Measurements from ENCODE around the gene PIK3R1. TPM values are rescaled to one million over a fixed set of nuclear protein-coding genes. Genes with fewer than 3 reads are reported as not detected.

Gene PIK3R1
- total RNA-seq, 2 donors from 2014 or later = 71.6 to 81.2 TPM

DNA sequence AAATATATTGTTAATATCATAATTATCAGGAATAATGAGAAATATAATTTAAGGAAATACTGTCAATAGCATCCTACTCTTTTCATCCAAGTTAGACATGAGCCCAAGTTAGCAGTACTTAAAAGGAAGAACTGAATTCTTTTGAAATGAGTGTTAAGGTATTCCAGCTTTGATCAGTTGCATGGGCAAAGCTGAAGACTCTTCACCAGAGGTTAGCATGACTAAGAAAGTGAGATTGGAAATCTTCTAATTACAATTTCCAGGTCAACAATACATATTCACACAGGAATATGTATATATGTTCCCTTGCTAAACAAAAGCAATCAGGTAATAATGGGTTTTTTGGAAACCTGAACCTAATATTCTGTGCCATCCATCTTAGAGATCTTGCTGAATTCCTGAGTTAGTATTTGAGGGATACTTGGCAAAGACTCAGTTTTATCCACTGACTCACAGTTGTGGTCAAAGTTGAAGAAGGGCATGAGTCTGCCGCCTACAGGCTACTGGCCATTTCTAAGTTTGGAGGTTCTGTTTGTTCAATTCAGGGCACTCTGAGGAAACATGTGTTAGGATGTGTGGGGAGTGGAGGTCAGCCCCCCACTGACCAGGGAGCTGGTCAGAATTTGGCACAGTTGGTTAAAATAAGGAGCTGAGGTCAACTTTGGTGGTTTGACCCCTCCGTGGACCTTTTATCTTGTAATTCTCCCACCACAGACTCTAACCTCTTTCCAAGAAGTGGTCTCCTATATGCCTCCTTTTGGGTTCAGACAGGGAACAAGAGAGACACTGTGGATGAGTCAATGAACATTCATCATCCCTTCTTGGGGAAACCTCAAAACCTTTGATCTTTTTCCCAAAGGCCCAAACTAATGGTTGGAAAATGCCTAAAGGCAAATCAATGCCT, 118.3 kb downstream of the PIK3R1 start:
- H3K4me1 ChIP-seq (replicated peaks) = no peaks in the 10 kb centered on the region
- no peak overlapping the region for H3K27ac ChIP-seq
- no peaks in the 10 kb centered on the region for H3K36me3 ChIP-seq
- TF ChIP-seq, protein P1, sequence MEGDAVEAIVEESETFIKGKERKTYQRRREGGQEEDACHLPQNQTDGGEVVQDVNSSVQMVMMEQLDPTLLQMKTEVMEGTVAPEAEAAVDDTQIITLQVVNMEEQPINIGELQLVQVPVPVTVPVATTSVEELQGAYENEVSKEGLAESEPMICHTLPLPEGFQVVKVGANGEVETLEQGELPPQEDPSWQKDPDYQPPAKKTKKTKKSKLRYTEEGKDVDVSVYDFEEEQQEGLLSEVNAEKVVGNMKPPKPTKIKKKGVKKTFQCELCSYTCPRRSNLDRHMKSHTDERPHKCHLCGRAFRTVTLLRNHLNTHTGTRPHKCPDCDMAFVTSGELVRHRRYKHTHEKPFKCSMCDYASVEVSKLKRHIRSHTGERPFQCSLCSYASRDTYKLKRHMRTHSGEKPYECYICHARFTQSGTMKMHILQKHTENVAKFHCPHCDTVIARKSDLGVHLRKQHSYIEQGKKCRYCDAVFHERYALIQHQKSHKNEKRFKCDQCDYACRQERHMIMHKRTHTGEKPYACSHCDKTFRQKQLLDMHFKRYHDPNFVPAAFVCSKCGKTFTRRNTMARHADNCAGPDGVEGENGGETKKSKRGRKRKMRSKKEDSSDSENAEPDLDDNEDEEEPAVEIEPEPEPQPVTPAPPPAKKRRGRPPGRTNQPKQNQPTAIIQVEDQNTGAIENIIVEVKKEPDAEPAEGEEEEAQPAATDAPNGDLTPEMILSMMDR (IDR thresholded peaks at IDR 0.05) = no peak
- TF ChIP-seq POLR2A (IDR thresholded peaks at IDR 0.05) (no peak), POLR2AphosphoS5 (IDR thresholded peaks at IDR 0.05) (no peak)
- H3K9me3 ChIP-seq = no peaks in the 10 kb centered on the region
- WGBS = 81% methylated on average over 2 of the region's 2 CpGs
- H3K27me3 ChIP-seq (replicated peaks; ENCODE audit: insufficient read depth) = no peaks in the 10 kb centered on the region
- H3K4me3 ChIP-seq = no peak overlapping the region
- DNase-seq (ENCODE audit: low spot score) = no peak
- intact Hi-C loops (cut with DNase I) = no loop called here

GRCh38 chr5:68334553-68334886, 119.0 kb downstream of the PIK3R1 start:
- intact Hi-C loops (cut with DNase I) = no loop called here
- H3K27ac ChIP-seq = no peak overlapping the region
- no peaks in the 10 kb centered on the region for H3K27me3 ChIP-seq (replicated peaks; ENCODE audit: insufficient read depth)
- DNase-seq (ENCODE audit: low spot score) = no peak
- TF ChIP-seq POLR2A (IDR thresholded peaks at IDR 0.05) = no peak
- no peak for TF ChIP-seq POLR2AphosphoS5 (IDR thresholded peaks at IDR 0.05)
- TF ChIP-seq, protein P1 (IDR thresholded peaks at IDR 0.05) = no peak
- H3K4me3 ChIP-seq = no peak overlapping the region
- no peaks in the 10 kb centered on the region for H3K9me3 ChIP-seq
- 89% methylated on average over 2 of the region's 2 CpGs for WGBS
- no peaks in the 10 kb centered on the region for H3K4me1 ChIP-seq (replicated peaks)
- no peaks in the 10 kb centered on the region for H3K36me3 ChIP-seq

DNA sequence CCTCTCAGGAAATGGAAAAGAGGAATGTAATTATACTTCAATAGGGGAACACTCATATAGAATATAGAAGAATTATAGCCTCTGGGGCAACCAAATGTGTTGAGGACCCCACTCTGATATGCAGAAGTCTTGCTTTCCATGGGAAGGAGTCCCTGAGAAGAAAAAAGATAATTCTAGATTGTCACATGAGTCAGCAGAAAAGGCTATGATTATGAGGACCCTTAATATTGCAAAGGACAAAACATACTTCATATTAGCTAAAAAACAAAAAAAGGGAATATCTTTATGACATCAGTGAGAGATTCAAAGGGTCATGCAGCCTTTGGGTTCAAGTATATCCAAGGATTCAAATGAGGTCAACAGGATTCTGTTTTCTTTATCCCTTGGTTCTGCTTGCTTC, 119.5 kb downstream of the PIK3R1 start:
- Histone ChIP-seq H3K27ac (no peak overlapping the region), H3K4me1 (replicated peaks) (no peaks in the 10 kb centered on the region), H3K36me3 (no peaks in the 10 kb centered on the region), H3K4me3 (no peak overlapping the region), H3K9me3 (no peaks in the 10 kb centered on the region), H3K27me3 (replicated peaks; ENCODE audit: insufficient read depth) (no peaks in the 10 kb centered on the region)
- DNase-seq (ENCODE audit: low spot score) = no peak
- TF ChIP-seq, protein P1 (IDR thresholded peaks at IDR 0.05) = no peak
- TF ChIP-seq POLR2A (IDR thresholded peaks at IDR 0.05) (no peak), POLR2AphosphoS5 (IDR thresholded peaks at IDR 0.05) (no peak)
- intact Hi-C loops (cut with DNase I) = no loop called here

- Histone ChIP-seq H3K36me3 (no peaks in the 10 kb centered on the region), H3K4me3 (no peak overlapping the region), H3K4me1 (replicated peaks) (no peaks in the 10 kb centered on the region), H3K27ac (no peak overlapping the region), H3K9me3 (no peaks in the 10 kb centered on the region), H3K27me3 (replicated peaks; ENCODE audit: insufficient read depth) (no peaks in the 10 kb centered on the region)
- TF ChIP-seq POLR2A (IDR thresholded peaks at IDR 0.05) = no peak
- no peak for TF ChIP-seq POLR2AphosphoS5 (IDR thresholded peaks at IDR 0.05)
- TF ChIP-seq, protein P1 (IDR thresholded peaks at IDR 0.05) = no peak
- no peak for DNase-seq (ENCODE audit: low spot score)
- intact Hi-C loops (cut with DNase I) = no loop called here
Observed at GRCh38 chr5:68336200-68336599, 120.6 kb downstream of the PIK3R1 start.

GRCh38 chr5:68337235-68337634, 121.7 kb downstream of the PIK3R1 start:
- no peaks in the 10 kb centered on the region for H3K36me3 ChIP-seq
- 77% methylated on average over 4 of the region's 4 CpGs for WGBS
- TF ChIP-seq POLR2A (IDR thresholded peaks at IDR 0.05) (no peak), POLR2AphosphoS5 (IDR thresholded peaks at IDR 0.05) (no peak)
- TF ChIP-seq, protein P1 (IDR thresholded peaks at IDR 0.05) = no peak
- no peak overlapping the region for H3K27ac ChIP-seq
- H3K4me1 ChIP-seq (replicated peaks) = no peaks in the 10 kb centered on the region
- intact Hi-C loops (cut with DNase I) = no loop called here
- H3K27me3 ChIP-seq (replicated peaks; ENCODE audit: insufficient read depth) = no peaks in the 10 kb centered on the region
- H3K4me3 ChIP-seq = no peak overlapping the region
- no peak for DNase-seq (ENCODE audit: low spot score)
- H3K9me3 ChIP-seq = no peaks in the 10 kb centered on the region

All from prostate gland (tissue), 2 donors.